DOHH2 (cell line): Measurements from ENCODE around the gene PRPS2.

ENCODE experiments used
- EZH2phosphoT487 ChIP-seq: fragments of 200-600 bp; sonication (generic); IDR thresholded peaks from 2 replicates; pipeline ENCODE4 v1.6.1; 2017; ENCODE audit warnings: borderline replicate concordance, mild to moderate bottlenecking, antibody characterized with exemption, low read length, moderate library complexity, mixed read lengths
- TF ChIP-seq, protein P1 (sequence below): fragments of 200-600 bp; sonication (generic); IDR thresholded peaks from one replicate; pipeline ENCODE4 v1.5.1; 2014; ENCODE audit warnings: antibody characterized with exemption, mild to moderate bottlenecking, low read depth, low read length; ENCODE audit not compliant: poor library complexity, severe bottlenecking

GRCh38 chrX:12819222-12819621 lies 28.0 kb downstream of the PRPS2 start:
- TF ChIP-seq, protein P1, sequence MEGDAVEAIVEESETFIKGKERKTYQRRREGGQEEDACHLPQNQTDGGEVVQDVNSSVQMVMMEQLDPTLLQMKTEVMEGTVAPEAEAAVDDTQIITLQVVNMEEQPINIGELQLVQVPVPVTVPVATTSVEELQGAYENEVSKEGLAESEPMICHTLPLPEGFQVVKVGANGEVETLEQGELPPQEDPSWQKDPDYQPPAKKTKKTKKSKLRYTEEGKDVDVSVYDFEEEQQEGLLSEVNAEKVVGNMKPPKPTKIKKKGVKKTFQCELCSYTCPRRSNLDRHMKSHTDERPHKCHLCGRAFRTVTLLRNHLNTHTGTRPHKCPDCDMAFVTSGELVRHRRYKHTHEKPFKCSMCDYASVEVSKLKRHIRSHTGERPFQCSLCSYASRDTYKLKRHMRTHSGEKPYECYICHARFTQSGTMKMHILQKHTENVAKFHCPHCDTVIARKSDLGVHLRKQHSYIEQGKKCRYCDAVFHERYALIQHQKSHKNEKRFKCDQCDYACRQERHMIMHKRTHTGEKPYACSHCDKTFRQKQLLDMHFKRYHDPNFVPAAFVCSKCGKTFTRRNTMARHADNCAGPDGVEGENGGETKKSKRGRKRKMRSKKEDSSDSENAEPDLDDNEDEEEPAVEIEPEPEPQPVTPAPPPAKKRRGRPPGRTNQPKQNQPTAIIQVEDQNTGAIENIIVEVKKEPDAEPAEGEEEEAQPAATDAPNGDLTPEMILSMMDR: no peak
- no peak for TF ChIP-seq EZH2phosphoT487
